SK-N-SH (cell line): ENCODE data around the gene ACTA1. TPM values are rescaled to one million over a fixed set of nuclear protein-coding genes. Genes with fewer than 3 reads are reported as not detected.

Source experiments
- CTCF ChIA-PET: fragments of 300-600, 350-600 bp; formaldehyde crosslinking; extraction: SDS; loops from one replicate; lab custom pipeline; 2021; lab: Yijun Ruan, JAX
- POLR2A ChIA-PET: fragments of 350-600 bp; sonication (Branson Sonifier 250); formaldehyde crosslinking; extraction: SDS; loops from one replicate; lab custom pipeline; 2020; ENCODE audit warnings: antibody characterized with exemption, inconsistent platforms; lab: Yijun Ruan, JAX
- DNase-seq: peaks from one replicate; pipeline ENCODE4 v3.0.0; 2012
- H2AFZ ChIP-seq: fragments of 200-600 bp; sonication (generic); 2 replicates; pipeline ENCODE4 v1.8.1; 2016; ENCODE audit warnings: antibody characterized with exemption, mild to moderate bottlenecking, low read depth
- H3F3A ChIP-seq: fragments of 200-600 bp; sonication (generic); replicated peaks from 2 replicates; pipeline ENCODE3; 2016; ENCODE audit warnings: antibody characterized with exemption, mild to moderate bottlenecking; ENCODE audit not compliant: insufficient read depth
- H3K27ac ChIP-seq, 2 experiments: fragments of 200-500 bp in 1 of 2; fragments of 200-600 bp in 1 of 2; sonication (Bioruptor generic) in 1 of 2; sonication (generic), shearing (Covaris generic) in 1 of 2; 2 replicates each; pipeline versions ENCODE4 v1.5.1 to v1.6.1; 2014 to 2016; ENCODE audit warnings: low read depth in 2 of 2, inconsistent platforms in 1 of 2, low read length in 1 of 2, mild to moderate bottlenecking in 1 of 2, mixed read lengths in 1 of 2
- H3K27me3 ChIP-seq: fragments of 200-600 bp; sonication (generic), shearing (Covaris generic); 2 replicates; pipeline ENCODE4 v1.6.1; 2016; ENCODE audit warnings: mixed run types; ENCODE audit not compliant: insufficient read depth
- H3K36me3 ChIP-seq, 2 experiments: fragments of 200-500 bp in 1 of 2; fragments of 200-600 bp in 1 of 2; sonication (Bioruptor generic) in 1 of 2; sonication (generic) in 1 of 2; replicated peaks in 1 of 2; 2 replicates each; pipeline versions ENCODE3 to v1.5.1; 2014 to 2016; ENCODE audit warnings: low read length in 1 of 2, mild to moderate bottlenecking in 1 of 2; ENCODE audit not compliant: insufficient read depth in 2 of 2, control insufficient read depth in 1 of 2
- H3K4me1 ChIP-seq, 2 experiments: fragments of 200-500 bp in 1 of 2; fragments of 200-600 bp in 1 of 2; sonication (Bioruptor generic) in 1 of 2; sonication (generic), shearing (Covaris generic) in 1 of 2; 2 replicates each; pipeline versions ENCODE4 v1.5.1 to v1.6.1; 2014 to 2016; ENCODE audit warnings: low read depth in 1 of 2, low read length in 1 of 2, mixed run types in 1 of 2; ENCODE audit not compliant: insufficient read depth in 2 of 2, control insufficient read depth in 1 of 2
- H3K4me2 ChIP-seq: fragments of 200-600 bp; sonication (generic), shearing (Covaris generic); 2 replicates; pipeline ENCODE4 v1.6.1; 2017; ENCODE audit warnings: mixed run types
- H3K4me3 ChIP-seq, 2 experiments: fragments of 200-500 bp in 1 of 2; fragments of 200-600 bp in 1 of 2; sonication (Bioruptor generic) in 1 of 2; sonication (generic), shearing (Covaris generic) in 1 of 2; 2 replicates each; pipeline versions ENCODE4 v1.5.1 to v1.8.1; 2014 to 2016; ENCODE audit warnings: low read depth in 2 of 2, inconsistent platforms in 1 of 2, low read length in 1 of 2, mild to moderate bottlenecking in 1 of 2, mixed read lengths in 1 of 2, moderate library complexity in 1 of 2
- H3K79me2 ChIP-seq: fragments of 200-600 bp; sonication (generic); 2 replicates; pipeline ENCODE4 v1.8.1; 2017; ENCODE audit warnings: mild to moderate bottlenecking; ENCODE audit not compliant: insufficient read depth
- H3K9ac ChIP-seq: fragments of 200-600 bp; sonication (generic); 2 replicates; pipeline ENCODE4 v1.6.1; 2017; ENCODE audit warnings: mixed run types
- H3K9me2 ChIP-seq: fragments of 200-600 bp; sonication (generic); 2 replicates; pipeline ENCODE4 v1.6.1; 2017; ENCODE audit warnings: mixed run types
- H3K9me3 ChIP-seq: fragments of 200-600 bp; sonication (generic); 2 replicates; pipeline ENCODE4 v1.6.1; 2017; ENCODE audit warnings: mixed run types, mild to moderate bottlenecking, moderate library complexity
- H4K20me1 ChIP-seq: fragments of 200-600 bp; sonication (generic); 2 replicates; pipeline ENCODE4 v1.6.1; 2017; ENCODE audit warnings: mild to moderate bottlenecking, mixed run types; ENCODE audit not compliant: insufficient read depth
- CHD2 ChIP-seq: fragments of 150-350 bp; IDR thresholded peaks from 2 replicates; pipeline ENCODE4 v1.6.1; 2018; ENCODE audit warnings: low read length; ENCODE audit not compliant: partially characterized antibody
- CTCF ChIP-seq: fragments of 200-600 bp; sonication (generic); IDR thresholded peaks from 2 replicates; pipeline ENCODE4 v1.6.1; 2017; ENCODE audit warnings: antibody characterized with exemption, mild to moderate bottlenecking, moderate library complexity
- EZH2phosphoT487 ChIP-seq: fragments of 200-600 bp; sonication (generic); IDR thresholded peaks from 2 replicates; pipeline ENCODE4 v1.6.1; 2017; ENCODE audit warnings: low read depth, mixed run types, mild to moderate bottlenecking, antibody characterized with exemption, moderate library complexity, borderline replicate concordance
- GABPA ChIP-seq: IDR thresholded peaks from 2 replicates; pipeline ENCODE4 v1.4.0; 2012; ENCODE audit warnings: low read depth, mild to moderate bottlenecking
- GATA2 ChIP-seq: sonication (generic); formaldehyde crosslinking; IDR thresholded peaks from 2 replicates; pipeline ENCODE4 v1.5.0; 2020; ENCODE audit warnings: mild to moderate bottlenecking, missing genetic modification reagents
- IRF3 ChIP-seq: fragments of 150-350 bp; IDR thresholded peaks from 2 replicates; pipeline ENCODE4 v1.6.1; 2016; ENCODE audit warnings: mild to moderate bottlenecking, low read depth, low read length
- MAX ChIP-seq: IDR thresholded peaks from 2 replicates; pipeline ENCODE4 v1.4.0; 2012; ENCODE audit warnings: low read depth
- MEF2A ChIP-seq: IDR thresholded peaks from 2 replicates; pipeline ENCODE4 v1.4.0; 2012; ENCODE audit warnings: low read depth, borderline replicate concordance
- NRF1 ChIP-seq: IDR thresholded peaks from 2 replicates; pipeline ENCODE4 v1.6.1; 2012; ENCODE audit warnings: low read depth, mild to moderate bottlenecking, low read length
- POLR2AphosphoS5 ChIP-seq: IDR thresholded peaks from 2 replicates; pipeline ENCODE4 v1.6.1; 2012; ENCODE audit warnings: low read depth, low read length
- REST ChIP-seq: IDR thresholded peaks from 2 replicates; pipeline ENCODE4 v1.6.1; 2012; ENCODE audit warnings: mild to moderate bottlenecking, low read depth, low read length, moderate library complexity
- RXRA ChIP-seq: IDR thresholded peaks from 2 replicates; pipeline ENCODE4 v1.4.0; 2012; ENCODE audit warnings: low read depth, mild to moderate bottlenecking, borderline replicate concordance
- TCF12 ChIP-seq: IDR thresholded peaks from 2 replicates; pipeline ENCODE4 v1.4.0; 2012
- USF1 ChIP-seq: IDR thresholded peaks from 2 replicates; pipeline ENCODE4 v1.4.0; 2012; ENCODE audit warnings: low read depth, borderline replicate concordance
- WGBS: methylation state at CpG from one replicate; pipeline ENCODE4 v1.1.6; 2017; ENCODE audit warnings: low lambda C conversion rate; 5-methylcytosine and 5-hydroxymethylcytosine counted together
- polyA plus RNA-seq, 3 experiments: library from polyadenylated mRNA; depleted of rRNA; stranded (reverse); fragments of >200 nt; gene quantifications; 2 replicates each; pipeline ENCODE4 v1.2.3, GENCODE V29; 2012

The ACTA1 gene
- polyA plus RNA-seq, 1 of the 3 experiments (the other 2 are of a cell fraction): 0.21 TPM

GRCh38 chr1:229420765-229421164, 13.1 kb downstream of the ACTA1 start:
- H3K27me3 ChIP-seq: no peaks in the 10 kb centered on the region
- CTCF ChIA-PET: interaction anchor here (0.5 to 2.0 kb wide), 3 partner anchors 61 to 162 kb away, joined by 3 to 6 read pairs (median 3); no protein-coding TSS in a partner anchor
- no peaks in the 10 kb centered on the region for H4K20me1 ChIP-seq
- WGBS: 70% methylated on average over 7 of the region's 7 CpGs
- no peaks in the 10 kb centered on the region for H3F3A ChIP-seq
- no peaks in the 10 kb centered on the region for H3K79me2 ChIP-seq
- no peaks in the 10 kb centered on the region for H3K9me2 ChIP-seq
- no peaks in the 10 kb centered on the region for H3K9me3 ChIP-seq
- H2AFZ ChIP-seq: no peak overlapping the region
- no peaks in the 10 kb centered on the region for H3K4me1 ChIP-seq
- no peak for TF ChIP-seq EZH2phosphoT487
- no peak for TF ChIP-seq GATA2 (CRISPR knock-in tag)
- no peak for TF ChIP-seq RXRA
- no peak for TF ChIP-seq IRF3
- no peak for TF ChIP-seq USF1
- no peak for TF ChIP-seq NRF1
- H3K9ac ChIP-seq: no peak overlapping the region
- DNase-seq: no peak
- no peak overlapping the region for H3K4me3 ChIP-seq
- POLR2A ChIA-PET: no interaction called here
- no peak overlapping the region for H3K27ac ChIP-seq
- H3K36me3 ChIP-seq: no peaks in the 10 kb centered on the region
- no peak overlapping the region for H3K4me2 ChIP-seq

- Histone ChIP-seq H3K79me2 (no peaks in the 10 kb centered on the region), H3K36me3 (no peaks in the 10 kb centered on the region), H3K4me3 (no peak overlapping the region), H3K4me2 (no peak overlapping the region), H3K27me3 (no peaks in the 10 kb centered on the region), H3K4me1 (no peaks in the 10 kb centered on the region), H2AFZ (no peak overlapping the region), H3K27ac (no peak overlapping the region), H3K9me2 (no peaks in the 10 kb centered on the region), H3K9ac (no peak overlapping the region), H4K20me1 (no peaks in the 10 kb centered on the region), H3F3A (no peaks in the 10 kb centered on the region), H3K9me3 (no peaks in the 10 kb centered on the region)
- WGBS: 89% methylated on average over 10 of the region's 11 CpGs
- POLR2A ChIA-PET: no interaction called here
- no peak for DNase-seq
- CTCF ChIA-PET: interaction anchor here (0.9 to 2.0 kb wide), 2 partner anchors 62 to 162 kb away, joined by 3 to 6 read pairs; no protein-coding TSS in a partner anchor
- TF ChIP-seq CTCF: no peak
- TF ChIP-seq GATA2 (CRISPR knock-in tag): no peak
- TF ChIP-seq REST: no peak
- no peak for TF ChIP-seq NRF1
- no peak for TF ChIP-seq IRF3
- no peak for TF ChIP-seq CHD2
- TF ChIP-seq EZH2phosphoT487: no peak
- TF ChIP-seq MEF2A: no peak
- TF ChIP-seq USF1: no peak
- no peak for TF ChIP-seq POLR2AphosphoS5
- TF ChIP-seq MAX: no peak
- TF ChIP-seq TCF12: no peak
- TF ChIP-seq GABPA: no peak
- no peak for TF ChIP-seq RXRA
These were observed 13.7 kb downstream of the ACTA1 start for GRCh38 chr1:229420224-229420623.
